Effector memory CD8-positive, alpha-beta T cell (primary cell): ENCODE measurements around the gene CFAP119.

ENCODE experiments used
- ATAC-seq: fragments of 150-1000 bp; cut with Tn5 transposase; replicated peaks from 2 replicates; pipeline ENCODE4 v1.10.0; 2021; ENCODE audit warnings: mild to moderate bottlenecking, moderate library complexity
- DNase-seq, 3 experiments: peaks; one replicate each; pipeline ENCODE4 v3.0.0; 2021
- H3K27ac Mint-ChIP-seq, 2 donors: one replicate each; pipeline ENCODE4 v1.8.0; 2022; ENCODE audit warnings: mild to moderate bottlenecking in 2 of 2, mixed read lengths in 2 of 2, moderate library complexity in 2 of 2
- H3K27me3 Mint-ChIP-seq, 2 donors: one replicate each; pipeline ENCODE4 v1.8.0; 2022; ENCODE audit warnings: mixed read lengths in 2 of 2
- H3K36me3 Mint-ChIP-seq: one replicate; pipeline ENCODE4 v1.8.0; 2022; ENCODE audit warnings: mild to moderate bottlenecking, moderate library complexity, mixed read lengths; ENCODE audit not compliant: insufficient read depth
- H3K4me1 Mint-ChIP-seq, 2 donors: one replicate each; pipeline ENCODE4 v1.8.0; 2022; ENCODE audit warnings: low read depth in 2 of 2, mixed read lengths in 2 of 2
- H3K4me3 Mint-ChIP-seq, 2 donors: one replicate each; pipeline ENCODE4 v1.8.0; 2022; ENCODE audit warnings: mild to moderate bottlenecking in 2 of 2, mixed read lengths in 2 of 2, moderate library complexity in 2 of 2
- H3K9me3 Mint-ChIP-seq, 2 donors: one replicate each; pipeline ENCODE4 v1.8.0; 2022; ENCODE audit warnings: mixed read lengths in 2 of 2

CFAP119 gene

DNA sequence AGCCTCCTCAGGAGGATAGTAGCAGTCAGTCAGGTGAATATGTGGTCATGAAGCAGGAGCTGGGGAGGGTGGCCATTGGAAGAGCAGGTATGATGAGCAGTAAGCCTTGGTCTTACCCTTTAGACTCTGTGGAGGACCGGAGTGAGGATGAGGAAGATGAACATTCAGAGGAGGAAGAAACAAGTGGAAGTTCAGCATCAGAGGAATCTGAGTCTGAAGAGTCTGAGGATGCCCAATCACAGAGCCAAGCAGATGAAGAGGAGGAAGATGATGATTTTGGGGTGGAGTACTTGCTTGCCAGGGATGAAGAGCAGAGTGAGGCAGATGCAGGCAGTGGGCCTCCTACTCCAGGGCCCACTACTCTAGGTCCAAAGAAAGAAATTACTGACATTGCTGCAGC lies 50.1 kb downstream of the CFAP119 start:
- Mint-ChIP-seq H3K27ac (peak overlapping the region; percentile 47 to 71), H3K4me1 (peaks cover 19 to 22% of the 10 kb centered on the region in 2 donors), H3K27me3 (no peaks in the 10 kb centered on the region), H3K9me3 (no peaks in the 10 kb centered on the region), H3K36me3 (peaks cover 98% of the 10 kb centered on the region), H3K4me3 (no peak overlapping the region)
- no peak for DNase-seq
- ATAC-seq, result no peak

DNA sequence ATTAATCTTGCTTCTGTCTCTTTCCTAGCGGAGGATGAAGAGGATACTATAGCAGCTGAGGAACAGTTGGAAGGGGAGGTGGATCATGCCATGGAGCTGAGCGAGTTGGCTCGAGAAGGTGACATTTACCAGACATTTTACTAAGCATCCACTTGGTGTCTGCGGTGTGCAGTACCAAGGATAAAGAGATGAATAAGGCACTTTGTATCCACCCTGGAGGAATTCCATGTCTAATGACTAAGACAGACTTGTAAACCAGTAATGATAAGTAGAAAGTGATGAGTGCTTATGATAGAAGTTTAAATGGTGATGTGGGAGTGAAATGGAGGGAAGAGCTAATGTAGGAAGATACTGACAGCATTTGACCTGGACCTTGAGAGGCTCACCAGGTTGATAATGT lies 50.9 kb downstream of the CFAP119 start:
- Mint-ChIP-seq H3K27ac (peak overlapping the region in 1 of 2 donors; percentile 71), H3K27me3 (no peaks in the 10 kb centered on the region), H3K36me3 (peaks cover 98% of the 10 kb centered on the region), H3K9me3 (no peaks in the 10 kb centered on the region), H3K4me3 (no peak overlapping the region), H3K4me1 (peaks cover 13 to 16% of the 10 kb centered on the region in 2 donors)
- ATAC-seq (no peak), DNase-seq (no peak)
